SK-N-SH (cell line): ENCODE results near the gene EFHD2. TPM values are rescaled to one million over a fixed set of nuclear protein-coding genes. Genes with fewer than 3 reads are reported as not detected.
"Not testable (repeated sequence)": the region's sequence is repeated elsewhere in the genome, so short reads cannot be mapped to it uniquely, and the experiment has no call there.

Source experiments
- CTCF ChIA-PET: fragments of 300-600, 350-600 bp; formaldehyde crosslinking; extraction: SDS; loops from one replicate; lab custom pipeline; 2021; lab: Yijun Ruan, JAX
- POLR2A ChIA-PET: fragments of 350-600 bp; sonication (Branson Sonifier 250); formaldehyde crosslinking; extraction: SDS; loops from one replicate; lab custom pipeline; 2020; ENCODE audit warnings: antibody characterized with exemption, inconsistent platforms; lab: Yijun Ruan, JAX
- DNase-seq: peaks from one replicate; pipeline ENCODE4 v3.0.0; 2012
- H2AFZ ChIP-seq: fragments of 200-600 bp; sonication (generic); 2 replicates; pipeline ENCODE4 v1.8.1; 2016; ENCODE audit warnings: antibody characterized with exemption, mild to moderate bottlenecking, low read depth
- H3F3A ChIP-seq: fragments of 200-600 bp; sonication (generic); replicated peaks from 2 replicates; pipeline ENCODE3; 2016; ENCODE audit warnings: antibody characterized with exemption, mild to moderate bottlenecking; ENCODE audit not compliant: insufficient read depth
- H3K27ac ChIP-seq, 2 experiments: fragments of 200-500 bp in 1 of 2; fragments of 200-600 bp in 1 of 2; sonication (Bioruptor generic) in 1 of 2; sonication (generic), shearing (Covaris generic) in 1 of 2; 2 replicates each; pipeline versions ENCODE4 v1.5.1 to v1.6.1; 2014 to 2016; ENCODE audit warnings: low read depth in 2 of 2, inconsistent platforms in 1 of 2, low read length in 1 of 2, mild to moderate bottlenecking in 1 of 2, mixed read lengths in 1 of 2
- H3K27me3 ChIP-seq: fragments of 200-600 bp; sonication (generic), shearing (Covaris generic); 2 replicates; pipeline ENCODE4 v1.6.1; 2016; ENCODE audit warnings: mixed run types; ENCODE audit not compliant: insufficient read depth
- H3K36me3 ChIP-seq, 2 experiments: fragments of 200-500 bp in 1 of 2; fragments of 200-600 bp in 1 of 2; sonication (Bioruptor generic) in 1 of 2; sonication (generic) in 1 of 2; replicated peaks in 1 of 2; 2 replicates each; pipeline versions ENCODE3 to v1.5.1; 2014 to 2016; ENCODE audit warnings: low read length in 1 of 2, mild to moderate bottlenecking in 1 of 2; ENCODE audit not compliant: insufficient read depth in 2 of 2, control insufficient read depth in 1 of 2
- H3K4me1 ChIP-seq, 2 experiments: fragments of 200-500 bp in 1 of 2; fragments of 200-600 bp in 1 of 2; sonication (Bioruptor generic) in 1 of 2; sonication (generic), shearing (Covaris generic) in 1 of 2; 2 replicates each; pipeline versions ENCODE4 v1.5.1 to v1.6.1; 2014 to 2016; ENCODE audit warnings: low read depth in 1 of 2, low read length in 1 of 2, mixed run types in 1 of 2; ENCODE audit not compliant: insufficient read depth in 2 of 2, control insufficient read depth in 1 of 2
- H3K4me2 ChIP-seq: fragments of 200-600 bp; sonication (generic), shearing (Covaris generic); 2 replicates; pipeline ENCODE4 v1.6.1; 2017; ENCODE audit warnings: mixed run types
- H3K4me3 ChIP-seq, 2 experiments: fragments of 200-500 bp in 1 of 2; fragments of 200-600 bp in 1 of 2; sonication (Bioruptor generic) in 1 of 2; sonication (generic), shearing (Covaris generic) in 1 of 2; 2 replicates each; pipeline versions ENCODE4 v1.5.1 to v1.8.1; 2014 to 2016; ENCODE audit warnings: low read depth in 2 of 2, inconsistent platforms in 1 of 2, low read length in 1 of 2, mild to moderate bottlenecking in 1 of 2, mixed read lengths in 1 of 2, moderate library complexity in 1 of 2
- H3K79me2 ChIP-seq: fragments of 200-600 bp; sonication (generic); 2 replicates; pipeline ENCODE4 v1.8.1; 2017; ENCODE audit warnings: mild to moderate bottlenecking; ENCODE audit not compliant: insufficient read depth
- H3K9ac ChIP-seq: fragments of 200-600 bp; sonication (generic); 2 replicates; pipeline ENCODE4 v1.6.1; 2017; ENCODE audit warnings: mixed run types
- H3K9me2 ChIP-seq: fragments of 200-600 bp; sonication (generic); 2 replicates; pipeline ENCODE4 v1.6.1; 2017; ENCODE audit warnings: mixed run types
- H3K9me3 ChIP-seq: fragments of 200-600 bp; sonication (generic); 2 replicates; pipeline ENCODE4 v1.6.1; 2017; ENCODE audit warnings: mixed run types, mild to moderate bottlenecking, moderate library complexity
- H4K20me1 ChIP-seq: fragments of 200-600 bp; sonication (generic); 2 replicates; pipeline ENCODE4 v1.6.1; 2017; ENCODE audit warnings: mild to moderate bottlenecking, mixed run types; ENCODE audit not compliant: insufficient read depth
- FOSL2 ChIP-seq: IDR thresholded peaks from 2 replicates; pipeline ENCODE4 v1.4.0; 2012; ENCODE audit warnings: low read depth, mild to moderate bottlenecking, moderate library complexity, borderline replicate concordance
- FOXM1 ChIP-seq: IDR thresholded peaks from 2 replicates; pipeline ENCODE4 v1.4.0; 2012; ENCODE audit warnings: low read depth, mild to moderate bottlenecking
- GABPA ChIP-seq: IDR thresholded peaks from 2 replicates; pipeline ENCODE4 v1.4.0; 2012; ENCODE audit warnings: low read depth, mild to moderate bottlenecking
- JUND ChIP-seq: IDR thresholded peaks from 2 replicates; pipeline ENCODE4 v1.4.0; 2012
- MEF2A ChIP-seq: IDR thresholded peaks from 2 replicates; pipeline ENCODE4 v1.4.0; 2012; ENCODE audit warnings: low read depth, borderline replicate concordance
- NFIC ChIP-seq: IDR thresholded peaks from 2 replicates; pipeline ENCODE4 v1.4.0; 2012; ENCODE audit warnings: borderline replicate concordance
- RAD21 ChIP-seq: IDR thresholded peaks from 2 replicates; pipeline ENCODE4 v1.6.1; 2012; ENCODE audit warnings: mild to moderate bottlenecking, low read length
- RXRA ChIP-seq: IDR thresholded peaks from 2 replicates; pipeline ENCODE4 v1.4.0; 2012; ENCODE audit warnings: low read depth, mild to moderate bottlenecking, borderline replicate concordance
- SIN3A ChIP-seq: IDR thresholded peaks from 2 replicates; pipeline ENCODE4 v1.6.1; 2012; ENCODE audit warnings: low read depth, mild to moderate bottlenecking, low read length, moderate library complexity, borderline replicate concordance
- SMC3 ChIP-seq: IDR thresholded peaks from 2 replicates; pipeline ENCODE4 v1.6.1; 2012; ENCODE audit warnings: low read depth, low read length, improper control_type of control experiment
- YY1 ChIP-seq: IDR thresholded peaks from 2 replicates; pipeline ENCODE4 v1.4.0; 2012; ENCODE audit warnings: low read depth, mild to moderate bottlenecking
- whole genome bisulfite sequencing: methylation state at CpG from one replicate; pipeline ENCODE4 v1.1.6; 2017; ENCODE audit warnings: low lambda C conversion rate; 5-methylcytosine and 5-hydroxymethylcytosine counted together
- polyA plus RNA-seq, 3 experiments: library from polyadenylated mRNA; depleted of rRNA; stranded (reverse); fragments of >200 nt; gene quantifications; 2 replicates each; pipeline ENCODE4 v1.2.3, GENCODE V29; 2012
- TF ChIP-seq, protein P1 (sequence below): IDR thresholded peaks from 2 replicates; pipeline ENCODE4 v1.4.0; 2012; ENCODE audit warnings: low read depth, borderline replicate concordance
- TF ChIP-seq, protein P2 (sequence below): fragments of 150-350 bp; IDR thresholded peaks from 2 replicates; pipeline ENCODE4 v1.6.1; 2016; ENCODE audit warnings: mild to moderate bottlenecking, low read depth, low read length
- TF ChIP-seq, protein P3 (sequence below): IDR thresholded peaks from 2 replicates; pipeline ENCODE4 v1.4.0; 2012; ENCODE audit warnings: low read depth, borderline replicate concordance
- TF ChIP-seq, protein P4 (sequence below): IDR thresholded peaks from 2 replicates; pipeline ENCODE4; 2012
- TF ChIP-seq, protein P5 (sequence below): IDR thresholded peaks from 2 replicates; pipeline ENCODE4 v1.4.0; 2012; ENCODE audit warnings: low read depth

Gene EFHD2
- polyA plus RNA-seq, 1 of the 3 experiments (the other 2 are of a cell fraction) = 59.8 TPM

DNA sequence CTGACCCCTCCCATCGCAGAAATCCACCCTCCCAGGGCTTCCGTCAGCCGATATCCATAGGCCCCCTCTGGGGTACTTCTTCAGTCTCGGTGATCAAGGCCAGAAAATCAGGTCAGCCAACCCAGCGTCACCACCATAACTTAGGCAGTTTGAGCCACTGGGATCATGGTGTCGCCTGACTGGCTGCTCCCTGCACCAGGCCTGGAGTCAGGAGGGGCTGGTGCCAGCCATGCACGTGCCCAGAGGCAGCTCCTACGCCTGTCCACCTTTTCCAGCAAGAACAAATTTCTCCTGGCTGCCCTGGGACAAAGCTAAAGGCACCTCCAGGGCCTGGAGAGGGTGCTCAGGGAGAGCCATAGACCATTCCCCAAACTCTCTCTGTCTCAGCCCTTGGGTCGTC lies 23.8 kb downstream of the EFHD2 start:
- Histone ChIP-seq H3K9me2 (no peaks in the 10 kb centered on the region), H3K9me3 (no peaks in the 10 kb centered on the region), H3K36me3 (peaks cover 0 to 7% of the 10 kb centered on the region in 2 experiments), H3K79me2 (no peaks in the 10 kb centered on the region), H3K27me3 (no peaks in the 10 kb centered on the region), H3K4me1 (no peaks in the 10 kb centered on the region), H3K4me2 (no peak overlapping the region), H3K27ac (no peak overlapping the region), H3F3A (peaks cover 3% of the 10 kb centered on the region), H3K9ac (no peak overlapping the region), H3K4me3 (no peak overlapping the region), H2AFZ (no peak overlapping the region), H4K20me1 (no peaks in the 10 kb centered on the region)
- TF ChIP-seq FOSL2 = no peak
- TF ChIP-seq, protein P1, sequence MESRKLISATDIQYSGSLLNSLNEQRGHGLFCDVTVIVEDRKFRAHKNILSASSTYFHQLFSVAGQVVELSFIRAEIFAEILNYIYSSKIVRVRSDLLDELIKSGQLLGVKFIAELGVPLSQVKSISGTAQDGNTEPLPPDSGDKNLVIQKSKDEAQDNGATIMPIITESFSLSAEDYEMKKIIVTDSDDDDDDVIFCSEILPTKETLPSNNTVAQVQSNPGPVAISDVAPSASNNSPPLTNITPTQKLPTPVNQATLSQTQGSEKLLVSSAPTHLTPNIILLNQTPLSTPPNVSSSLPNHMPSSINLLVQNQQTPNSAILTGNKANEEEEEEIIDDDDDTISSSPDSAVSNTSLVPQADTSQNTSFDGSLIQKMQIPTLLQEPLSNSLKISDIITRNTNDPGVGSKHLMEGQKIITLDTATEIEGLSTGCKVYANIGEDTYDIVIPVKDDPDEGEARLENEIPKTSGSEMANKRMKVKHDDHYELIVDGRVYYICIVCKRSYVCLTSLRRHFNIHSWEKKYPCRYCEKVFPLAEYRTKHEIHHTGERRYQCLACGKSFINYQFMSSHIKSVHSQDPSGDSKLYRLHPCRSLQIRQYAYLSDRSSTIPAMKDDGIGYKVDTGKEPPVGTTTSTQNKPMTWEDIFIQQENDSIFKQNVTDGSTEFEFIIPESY = no peak
- TF ChIP-seq RXRA = no peak
- TF ChIP-seq MEF2A = no peak
- TF ChIP-seq, protein P2, sequence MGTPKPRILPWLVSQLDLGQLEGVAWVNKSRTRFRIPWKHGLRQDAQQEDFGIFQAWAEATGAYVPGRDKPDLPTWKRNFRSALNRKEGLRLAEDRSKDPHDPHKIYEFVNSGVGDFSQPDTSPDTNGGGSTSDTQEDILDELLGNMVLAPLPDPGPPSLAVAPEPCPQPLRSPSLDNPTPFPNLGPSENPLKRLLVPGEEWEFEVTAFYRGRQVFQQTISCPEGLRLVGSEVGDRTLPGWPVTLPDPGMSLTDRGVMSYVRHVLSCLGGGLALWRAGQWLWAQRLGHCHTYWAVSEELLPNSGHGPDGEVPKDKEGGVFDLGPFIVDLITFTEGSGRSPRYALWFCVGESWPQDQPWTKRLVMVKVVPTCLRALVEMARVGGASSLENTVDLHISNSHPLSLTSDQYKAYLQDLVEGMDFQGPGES = no peak
- TF ChIP-seq GABPA = no peak
- no peak for TF ChIP-seq SIN3A
- TF ChIP-seq, protein P3, sequence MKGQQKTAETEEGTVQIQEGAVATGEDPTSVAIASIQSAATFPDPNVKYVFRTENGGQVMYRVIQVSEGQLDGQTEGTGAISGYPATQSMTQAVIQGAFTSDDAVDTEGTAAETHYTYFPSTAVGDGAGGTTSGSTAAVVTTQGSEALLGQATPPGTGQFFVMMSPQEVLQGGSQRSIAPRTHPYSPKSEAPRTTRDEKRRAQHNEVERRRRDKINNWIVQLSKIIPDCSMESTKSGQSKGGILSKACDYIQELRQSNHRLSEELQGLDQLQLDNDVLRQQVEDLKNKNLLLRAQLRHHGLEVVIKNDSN = no peak
- TF ChIP-seq, protein P4, sequence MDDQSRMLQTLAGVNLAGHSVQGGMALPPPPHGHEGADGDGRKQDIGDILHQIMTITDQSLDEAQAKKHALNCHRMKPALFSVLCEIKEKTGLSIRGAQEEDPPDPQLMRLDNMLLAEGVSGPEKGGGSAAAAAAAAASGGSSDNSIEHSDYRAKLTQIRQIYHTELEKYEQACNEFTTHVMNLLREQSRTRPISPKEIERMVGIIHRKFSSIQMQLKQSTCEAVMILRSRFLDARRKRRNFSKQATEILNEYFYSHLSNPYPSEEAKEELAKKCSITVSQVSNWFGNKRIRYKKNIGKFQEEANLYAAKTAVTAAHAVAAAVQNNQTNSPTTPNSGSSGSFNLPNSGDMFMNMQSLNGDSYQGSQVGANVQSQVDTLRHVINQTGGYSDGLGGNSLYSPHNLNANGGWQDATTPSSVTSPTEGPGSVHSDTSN = no peak
- no peak for TF ChIP-seq JUND
- no peak for TF ChIP-seq FOXM1
- no peak for TF ChIP-seq NFIC
- TF ChIP-seq RAD21 = no peak
- no peak for TF ChIP-seq YY1
- no peak for TF ChIP-seq SMC3
- TF ChIP-seq, protein P5, sequence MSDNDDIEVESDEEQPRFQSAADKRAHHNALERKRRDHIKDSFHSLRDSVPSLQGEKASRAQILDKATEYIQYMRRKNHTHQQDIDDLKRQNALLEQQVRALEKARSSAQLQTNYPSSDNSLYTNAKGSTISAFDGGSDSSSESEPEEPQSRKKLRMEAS = no peak
- ChIA-PET POLR2A (no interaction called here), CTCF (interaction anchor here (4.4 to 4.6 kb wide), 3 partner anchors 22 to 129 kb away, joined by 26 to 35 read pairs (median 30); partner anchors contain the start of gene EFHD2)
- peak; percentile 16 for DNase-seq
- WGBS = 93% methylated on average over 8 of the region's 9 CpGs

DNA sequence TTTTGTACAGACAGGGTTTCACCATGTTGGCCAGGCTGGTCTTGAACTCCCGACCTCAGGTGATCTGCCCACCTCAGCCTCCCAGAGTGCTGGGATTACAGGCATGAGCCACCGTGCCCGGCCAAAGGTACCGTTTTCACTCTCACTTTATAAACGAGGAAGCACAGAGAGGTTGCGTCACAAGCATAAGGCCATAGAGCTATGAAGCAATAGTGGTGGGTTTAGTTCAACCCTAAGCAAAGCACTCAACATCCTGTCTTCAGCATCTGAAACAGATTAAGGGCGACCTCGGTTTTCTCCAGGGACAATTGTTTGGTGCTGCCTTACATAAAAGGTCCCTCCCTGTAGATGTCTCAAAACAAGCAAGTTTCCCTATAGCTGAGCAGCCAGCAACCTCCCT lies 25.1 kb downstream of the EFHD2 start:
- not testable (repeated sequence) for H3K9me3 ChIP-seq

More for the DNA sequence above, 25.1 kb downstream of the EFHD2 start:
- CTCF ChIA-PET = interaction anchor here (4.4 to 4.6 kb wide), 2 partner anchors 111 to 131 kb away, joined by 26 to 30 read pairs; no protein-coding TSS in a partner anchor
- H3K4me2 ChIP-seq, DNase-seq, H2AFZ ChIP-seq, H3K4me3 ChIP-seq, H3K27ac ChIP-seq, H3K36me3 ChIP-seq, H3K9me2 ChIP-seq, H4K20me1 ChIP-seq, H3K79me2 ChIP-seq, H3K4me1 ChIP-seq, POLR2A ChIA-PET, H3K9ac ChIP-seq, H3F3A ChIP-seq, H3K27me3 ChIP-seq: not testable (repeated sequence)
- 70% methylated on average over 7 of the region's 8 CpGs for WGBS
